HG03108 (cell line): ENCODE results near the gene RAB3GAP2.
"Not testable (repeated sequence)": the region's sequence is repeated elsewhere in the genome, so short reads cannot be mapped to it uniquely, and the experiment has no call there.

ENCODE experiments used
- ATAC-seq: cut with Tn5 transposase; IDR thresholded peaks from one replicate; pipeline ENCODE4 v1.9.1; 2021; ENCODE audit warnings: moderate library complexity; ENCODE audit not compliant: unreplicated experiment

RAB3GAP2 gene

DNA sequence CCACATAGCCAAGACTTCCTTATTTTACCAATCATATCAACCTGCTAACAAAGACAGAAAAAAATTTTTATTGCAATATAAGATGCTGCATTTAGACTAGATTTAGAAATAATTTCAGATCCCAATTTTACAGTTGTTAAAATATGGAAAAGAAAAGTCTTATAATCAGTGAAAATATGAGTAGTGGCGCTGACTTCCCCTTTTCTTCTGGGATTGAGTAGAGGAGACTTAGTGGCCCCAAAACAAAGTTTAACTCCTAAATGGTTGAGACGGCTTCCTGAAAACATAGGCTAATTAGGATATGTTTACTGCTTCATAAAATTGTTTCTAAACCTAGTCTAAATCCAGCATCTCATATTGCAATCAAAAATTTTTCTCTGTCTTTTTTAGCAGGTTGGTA, 68.4 kb downstream of the RAB3GAP2 start:
- ATAC-seq, result no peak

DNA sequence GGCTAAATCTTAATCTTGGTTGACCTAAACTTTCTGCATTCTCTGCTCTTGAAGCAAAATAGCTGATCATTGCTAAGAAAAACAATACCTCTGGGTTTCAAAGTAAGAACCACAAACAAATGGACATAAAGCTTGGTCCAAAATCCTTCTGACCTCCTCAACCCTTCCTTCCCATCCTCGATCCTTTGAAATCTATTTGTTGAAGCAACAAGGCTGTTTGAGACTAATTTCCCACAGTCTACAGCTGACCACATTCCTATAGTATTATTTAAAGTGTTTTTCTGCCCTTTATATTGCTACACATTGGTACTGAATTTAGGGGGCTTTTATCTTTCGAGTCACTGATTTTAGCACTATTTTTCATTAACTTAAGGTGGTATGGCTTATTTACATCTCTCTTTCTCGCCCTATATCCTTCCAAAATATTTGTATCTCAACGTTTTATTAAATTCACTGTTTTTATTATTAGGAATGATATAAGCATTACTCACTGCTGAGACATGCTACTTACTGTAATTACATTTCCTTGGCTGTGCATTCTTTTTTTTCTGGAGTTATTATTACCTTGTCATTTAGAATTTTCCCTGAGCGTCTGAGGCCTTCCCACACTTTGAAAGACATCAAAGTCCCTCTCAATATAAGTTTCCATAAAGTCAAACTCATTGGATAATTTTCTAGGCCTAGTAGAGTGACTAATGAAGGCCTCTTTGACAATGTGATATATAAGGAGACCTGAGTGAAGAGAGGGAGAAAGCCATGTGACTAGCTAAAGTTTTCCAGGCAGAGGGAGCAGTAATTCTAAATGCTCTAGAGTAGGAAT, 73.9 kb downstream of the RAB3GAP2 start:
- ATAC-seq, result no peak

DNA sequence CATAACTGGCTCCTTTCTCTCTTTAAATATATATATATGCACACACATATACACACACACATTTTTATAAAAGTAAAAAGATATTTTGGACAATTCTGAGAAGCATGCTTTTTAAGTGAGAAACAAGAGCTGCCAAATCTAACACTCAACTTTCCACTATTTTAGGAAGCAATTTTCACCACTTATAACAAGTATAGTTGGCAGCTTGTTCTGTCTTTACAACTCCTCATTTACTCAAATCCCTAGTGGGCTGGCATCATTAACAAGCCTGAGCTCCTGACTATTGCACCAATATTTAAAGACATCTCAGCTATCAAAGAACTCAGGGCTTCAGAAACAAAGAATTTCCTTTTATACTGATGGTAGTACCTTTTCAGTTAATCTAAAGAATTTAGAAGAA, 76.6 kb downstream of the RAB3GAP2 start:
- no peak for ATAC-seq

DNA sequence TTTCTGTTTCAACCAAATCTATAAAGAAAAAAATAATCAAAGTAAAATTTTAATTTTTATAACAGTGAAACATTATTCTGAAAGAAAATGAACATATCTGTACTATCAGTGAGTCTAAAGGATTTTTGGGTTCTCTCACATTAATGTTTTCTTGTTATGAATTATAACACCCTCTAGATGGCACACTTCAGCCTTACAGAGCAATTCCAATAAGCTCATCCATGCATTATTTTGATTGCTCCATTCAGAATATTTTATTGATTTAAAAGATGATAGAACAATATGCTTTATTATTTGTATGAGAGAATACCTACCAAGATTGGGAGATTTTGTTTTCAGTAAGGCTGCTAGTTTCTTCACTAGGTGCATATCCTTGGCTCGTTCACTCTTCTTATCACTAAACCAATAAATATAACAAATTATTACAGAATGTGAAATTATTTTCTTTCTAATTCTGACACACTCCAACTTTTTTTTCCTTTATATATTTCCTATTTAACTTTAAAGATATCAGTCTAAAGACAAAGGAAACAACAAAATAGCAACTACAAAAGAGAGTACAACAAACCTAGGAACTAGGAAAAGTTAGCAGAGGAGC, 82.4 kb downstream of the RAB3GAP2 start:
- ATAC-seq, result no peak

DNA sequence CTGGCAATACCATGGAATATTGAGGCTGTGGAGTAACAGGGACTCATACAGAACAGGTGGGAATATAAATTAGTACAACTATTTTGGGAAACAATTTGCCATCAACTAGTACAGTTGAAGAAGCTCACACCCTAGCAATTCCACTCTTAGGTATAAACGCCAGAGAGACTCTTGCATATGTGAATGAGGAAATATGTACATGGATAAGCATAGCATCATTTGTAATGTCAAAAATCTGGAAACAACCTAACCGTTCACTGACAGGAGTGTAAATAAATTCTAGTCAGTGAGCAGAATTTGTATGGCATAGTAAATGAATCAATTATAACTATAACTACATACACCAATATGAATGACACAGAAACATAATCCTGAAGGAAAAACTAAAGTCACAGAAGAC, 83.7 kb downstream of the RAB3GAP2 start:
- ATAC-seq, result no peak

DNA sequence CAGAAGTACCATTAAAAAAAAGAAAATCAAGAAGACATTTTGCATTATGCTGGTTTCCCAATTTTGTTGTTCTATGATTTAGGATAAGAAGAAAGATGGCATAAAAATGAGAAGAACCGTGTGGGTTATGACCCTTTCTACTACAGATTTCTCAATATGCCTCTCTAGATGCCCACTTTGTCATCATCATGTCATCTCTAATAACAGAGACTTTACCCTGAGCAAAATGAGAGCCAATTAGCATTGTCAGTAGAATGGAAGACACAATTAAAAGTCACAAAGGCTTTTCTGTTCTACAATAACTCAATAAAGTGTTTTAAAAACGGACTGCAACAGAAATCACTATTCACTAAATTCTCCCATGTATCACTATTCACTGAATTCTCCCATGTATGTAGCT, 85.5 kb downstream of the RAB3GAP2 start:
- no peak for ATAC-seq

DNA sequence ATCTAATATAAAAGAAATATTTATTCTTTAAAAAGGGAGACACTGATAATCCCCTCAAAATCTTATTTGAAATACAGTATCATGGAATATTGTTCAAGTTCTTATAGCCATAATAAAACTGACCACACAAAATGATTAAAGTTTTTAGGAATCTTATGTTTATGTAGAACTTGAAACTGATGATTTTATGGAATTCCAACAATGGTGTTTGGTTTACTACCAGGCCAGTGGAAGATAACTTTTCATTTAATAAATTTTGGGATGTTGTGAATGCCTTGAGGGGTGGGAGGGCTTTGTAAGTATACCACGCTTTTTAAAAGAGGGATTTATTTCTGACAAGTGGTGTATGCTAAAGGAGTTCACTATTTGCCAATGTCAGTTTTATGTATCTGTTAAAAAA, 87.7 kb downstream of the RAB3GAP2 start:
- ATAC-seq, result no peak

DNA sequence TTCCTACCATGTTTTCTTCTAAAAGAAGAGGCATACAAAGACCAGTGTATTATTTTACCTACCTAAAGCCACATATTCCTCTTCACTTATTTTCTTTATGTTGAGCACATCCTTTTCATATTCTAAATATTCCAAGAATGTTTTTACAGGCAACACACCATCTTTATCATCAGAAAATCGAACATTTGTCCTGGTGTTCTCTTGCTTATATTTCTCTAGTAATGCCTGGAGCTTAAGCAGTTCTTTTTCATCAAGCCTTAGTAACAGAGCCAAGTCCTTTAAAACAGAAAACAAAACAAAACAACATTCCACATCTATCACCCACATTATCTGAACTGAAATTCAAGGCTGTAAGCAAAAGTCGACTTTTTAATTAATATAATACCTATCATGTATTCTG, 89.6 kb downstream of the RAB3GAP2 start:
- ATAC-seq, result no peak

DNA sequence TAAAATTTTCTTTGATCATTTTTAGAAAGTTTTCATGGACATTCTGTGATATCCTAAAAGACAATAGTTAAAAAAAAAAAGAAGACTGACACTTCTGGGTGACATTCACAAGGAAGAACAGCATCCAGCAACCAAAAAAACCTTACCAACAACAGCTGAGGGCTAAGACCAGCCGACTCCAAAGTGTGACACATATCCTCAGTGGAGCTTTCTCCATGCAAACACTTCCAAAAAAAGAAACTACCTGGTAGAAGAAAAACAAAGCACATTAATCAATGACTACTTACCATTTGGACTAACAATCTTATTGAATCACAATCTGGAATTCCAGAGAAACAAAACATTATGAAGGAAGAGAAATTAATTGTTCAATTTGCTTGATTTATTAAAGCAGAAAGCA, 90.1 kb downstream of the RAB3GAP2 start:
- no peak for ATAC-seq

DNA sequence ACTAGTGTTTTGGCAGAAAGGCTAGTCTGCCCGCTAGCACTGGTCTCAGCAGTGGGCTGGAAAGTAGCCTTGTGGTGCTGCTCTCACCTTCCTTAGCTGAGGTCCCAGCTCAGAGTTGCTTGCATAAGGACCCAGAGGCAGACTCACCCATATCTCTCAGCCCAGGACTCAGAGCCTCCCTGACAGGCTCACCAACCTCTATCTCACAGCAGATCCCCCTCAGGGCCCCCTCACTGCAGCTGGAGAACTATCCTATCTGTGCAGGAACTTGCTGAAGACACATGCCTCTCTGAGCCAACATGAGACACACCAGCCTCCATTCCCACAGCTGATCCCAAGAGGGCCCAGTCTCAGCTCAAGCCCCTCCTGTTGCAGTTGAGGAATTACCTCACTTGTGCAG, 95.7 kb downstream of the RAB3GAP2 start:
- no peak for ATAC-seq

DNA sequence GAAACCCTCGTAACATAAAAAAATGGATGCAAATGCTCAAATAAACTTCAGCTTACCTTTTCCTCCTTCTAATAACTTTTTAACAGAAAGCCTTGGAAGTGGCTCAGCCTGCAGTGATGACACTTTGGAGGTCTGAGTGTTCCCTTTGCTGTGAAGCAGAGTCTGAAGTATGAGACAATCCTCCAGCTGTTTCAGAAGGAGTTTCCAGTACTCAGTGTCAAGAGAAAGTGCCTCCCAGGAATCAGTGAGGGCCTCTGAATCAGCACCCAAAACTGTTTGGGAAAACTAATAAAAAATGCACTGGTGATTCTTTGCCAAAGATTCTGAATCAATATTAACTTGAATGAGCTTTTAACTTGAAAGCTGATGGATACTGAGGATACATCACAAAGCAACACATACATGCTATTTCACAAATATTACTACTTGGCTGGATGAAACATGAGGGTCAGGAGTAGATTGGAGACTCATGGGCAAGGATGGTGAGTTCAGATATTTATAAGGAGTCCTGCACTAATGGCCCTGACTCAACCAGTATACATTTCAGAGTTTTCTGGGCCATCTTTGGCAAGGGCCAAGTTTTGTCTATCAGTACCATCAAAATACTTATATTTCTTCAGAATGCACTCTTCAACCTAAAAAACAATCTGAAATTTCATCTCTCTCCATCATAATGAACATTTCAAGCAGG, 101.3 kb downstream of the RAB3GAP2 start:
- ATAC-seq, result no peak

DNA sequence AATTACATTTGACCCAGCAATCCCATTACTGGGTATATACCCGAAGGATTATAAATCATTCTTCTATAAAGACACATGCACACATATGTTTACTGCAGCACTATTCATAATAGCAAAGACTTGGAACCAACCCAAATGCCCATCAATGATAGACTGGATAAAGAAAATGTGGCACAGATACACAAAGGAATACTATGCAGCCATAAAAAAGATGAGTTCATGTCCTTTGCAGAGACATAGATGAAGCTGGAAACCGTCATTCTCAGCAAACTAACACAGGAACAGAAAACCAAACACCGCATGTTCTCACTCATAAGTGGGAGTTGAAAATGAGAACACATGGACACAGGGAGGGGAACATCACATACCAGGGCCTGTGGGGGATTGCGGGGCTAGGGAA, 102.4 kb downstream of the RAB3GAP2 start:
- ATAC-seq, result not testable (repeated sequence)

DNA sequence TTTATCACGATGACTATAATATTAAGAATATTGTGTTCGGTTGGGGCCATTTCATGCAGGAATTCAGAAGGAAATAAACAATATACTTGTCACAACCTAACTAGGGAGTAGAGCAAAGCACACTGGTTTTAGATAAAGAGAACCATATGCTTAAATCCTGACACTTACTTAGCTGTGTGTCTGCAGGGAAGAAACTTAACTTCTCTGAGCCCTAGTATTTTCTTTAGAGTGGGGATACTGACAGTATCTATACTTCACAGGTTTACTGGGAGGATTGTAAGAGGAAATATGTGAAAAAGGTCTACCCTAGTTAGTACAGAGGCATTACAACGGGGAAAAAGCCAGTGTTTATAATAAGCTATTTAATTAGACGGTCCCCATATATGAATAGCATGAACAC, 105.4 kb downstream of the RAB3GAP2 start:
- ATAC-seq, result no peak

DNA sequence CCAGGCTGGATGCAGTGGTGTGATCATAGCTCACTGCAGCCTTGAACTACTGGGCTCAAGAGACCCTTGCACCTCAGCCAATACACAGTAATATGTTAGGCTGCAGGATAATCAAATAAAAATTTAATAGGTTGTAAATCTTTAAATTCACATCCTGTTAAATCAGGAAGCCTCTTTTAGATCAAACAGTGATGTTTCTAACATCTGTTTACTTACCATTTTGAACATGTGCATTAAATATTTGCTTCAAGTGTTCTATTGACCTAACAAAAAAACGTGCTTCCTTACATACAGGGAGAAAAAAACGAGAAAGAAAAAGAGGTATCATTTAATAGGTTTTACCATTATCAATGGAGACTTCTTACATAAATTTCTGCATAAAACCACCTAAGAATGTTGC, 107.7 kb downstream of the RAB3GAP2 start:
- ATAC-seq, result no peak

DNA sequence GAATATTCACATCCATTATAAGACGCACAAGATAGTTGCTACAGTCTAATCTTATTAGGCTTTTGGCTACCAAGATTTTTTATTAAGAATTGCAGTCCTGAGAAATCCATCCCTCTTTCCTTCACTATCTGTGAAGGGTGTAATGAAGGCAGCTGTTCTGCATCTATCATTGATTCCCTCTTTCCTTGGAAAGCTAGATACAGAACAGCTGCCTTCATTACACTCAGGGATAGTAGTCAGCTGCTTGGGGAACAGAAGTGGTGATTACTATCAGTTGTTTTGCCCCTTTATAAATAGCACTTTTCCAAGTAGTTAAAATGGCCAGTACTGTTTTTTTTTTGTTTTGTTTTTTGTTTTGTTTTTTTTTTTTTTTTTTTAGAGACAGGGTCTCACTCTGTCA, 108.1 kb downstream of the RAB3GAP2 start:
- ATAC-seq, result no peak

DNA sequence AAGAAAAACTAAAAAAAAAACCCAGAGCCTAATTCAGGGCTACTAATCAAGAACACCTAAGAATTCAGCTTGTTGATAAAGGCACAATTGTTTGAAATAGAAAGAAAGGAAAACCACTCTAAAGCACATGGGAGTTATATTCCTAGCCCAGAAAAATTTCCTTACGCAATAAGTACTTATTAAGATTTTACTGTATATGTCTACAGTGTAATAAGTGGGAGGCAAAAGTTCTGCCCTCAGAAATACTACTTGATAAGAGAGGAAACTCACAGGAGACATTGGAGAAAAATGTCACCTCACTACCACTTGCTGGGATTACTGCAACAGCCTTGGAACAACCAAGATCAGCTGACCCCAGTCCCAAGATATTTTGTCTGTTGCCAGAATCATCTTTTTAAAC, 112.2 kb downstream of the RAB3GAP2 start:
- ATAC-seq, result no peak

DNA sequence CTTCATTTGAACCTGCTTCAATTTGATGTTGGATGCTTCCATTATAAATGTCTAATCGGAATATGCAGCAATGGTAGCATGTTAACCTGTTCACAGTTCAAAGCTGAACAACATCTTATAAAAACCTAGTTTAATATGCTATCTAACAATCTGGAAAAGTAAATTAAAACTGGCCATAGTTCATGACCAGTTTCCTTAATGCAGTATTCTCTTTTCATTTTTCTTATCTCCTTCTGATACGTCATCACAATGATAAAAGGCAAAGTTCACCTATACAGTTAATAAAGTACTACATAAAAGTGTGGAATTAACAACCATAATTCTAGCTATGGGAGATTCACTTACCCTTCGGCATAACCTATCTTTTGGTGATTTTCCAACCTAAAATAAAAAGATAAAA, 113.2 kb downstream of the RAB3GAP2 start:
- no peak for ATAC-seq

DNA sequence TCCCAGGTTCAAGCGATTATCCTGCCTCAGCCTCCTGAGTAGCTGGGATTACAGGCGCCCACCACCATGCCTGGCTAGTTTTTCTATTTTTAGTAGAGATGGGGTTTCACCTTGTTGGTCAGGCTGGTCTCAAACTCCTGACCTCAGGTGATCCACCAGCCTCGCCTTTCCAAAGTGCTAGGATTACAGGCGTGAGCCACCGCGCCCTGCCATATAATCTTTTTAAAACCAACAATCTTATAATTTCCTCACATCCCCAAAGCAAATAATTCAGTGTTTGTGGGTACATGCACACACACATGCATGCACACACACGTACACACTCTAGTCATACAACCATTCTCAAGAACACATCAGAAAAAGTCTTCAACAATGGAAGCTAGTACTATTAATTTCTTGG, 113.7 kb downstream of the RAB3GAP2 start:
- ATAC-seq, result not testable (repeated sequence)

DNA sequence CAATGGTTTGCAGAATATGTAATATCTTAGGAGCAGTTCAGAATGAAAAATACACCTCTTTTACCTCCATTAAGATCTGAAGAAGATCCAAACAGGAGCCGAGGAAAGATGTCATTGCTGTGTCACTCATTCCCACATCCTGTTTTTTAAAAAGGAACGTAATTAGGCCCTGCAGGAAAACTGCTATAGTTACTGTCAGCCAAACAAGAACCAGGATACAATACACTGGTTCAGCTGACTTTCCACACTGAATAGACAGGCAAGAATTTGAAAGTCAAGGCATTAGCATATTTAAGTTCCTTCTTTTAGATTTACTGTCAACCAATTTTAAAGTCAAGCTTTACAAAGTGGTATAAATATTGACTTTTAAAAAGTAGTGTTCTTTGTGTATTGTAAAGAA, 114.5 kb downstream of the RAB3GAP2 start:
- no peak for ATAC-seq

DNA sequence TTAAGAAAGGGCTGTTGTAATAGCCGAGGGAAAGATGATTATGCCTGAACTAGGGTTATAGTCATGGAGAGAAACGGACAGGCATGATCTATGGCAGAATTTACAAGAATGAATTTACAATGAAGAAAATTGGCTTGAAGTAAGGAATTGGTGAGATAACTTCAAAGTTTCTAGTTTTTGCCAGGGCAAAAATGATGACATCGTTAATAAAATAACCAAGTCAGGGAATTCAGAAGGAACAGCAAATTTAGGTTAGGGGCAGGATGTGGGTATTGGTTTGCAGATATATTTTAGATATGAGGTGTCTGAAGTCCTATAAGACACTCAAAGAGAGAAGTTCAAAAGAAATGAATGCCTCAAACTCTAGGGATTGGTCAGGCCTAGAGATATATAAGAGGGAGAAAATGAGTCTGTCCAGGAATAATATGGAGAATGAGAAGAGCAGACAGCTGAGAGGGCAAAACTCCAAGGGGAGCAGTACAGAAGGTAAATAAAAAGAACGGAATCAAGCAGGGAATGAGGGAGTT, 115.6 kb downstream of the RAB3GAP2 start:
- no peak for ATAC-seq

DNA sequence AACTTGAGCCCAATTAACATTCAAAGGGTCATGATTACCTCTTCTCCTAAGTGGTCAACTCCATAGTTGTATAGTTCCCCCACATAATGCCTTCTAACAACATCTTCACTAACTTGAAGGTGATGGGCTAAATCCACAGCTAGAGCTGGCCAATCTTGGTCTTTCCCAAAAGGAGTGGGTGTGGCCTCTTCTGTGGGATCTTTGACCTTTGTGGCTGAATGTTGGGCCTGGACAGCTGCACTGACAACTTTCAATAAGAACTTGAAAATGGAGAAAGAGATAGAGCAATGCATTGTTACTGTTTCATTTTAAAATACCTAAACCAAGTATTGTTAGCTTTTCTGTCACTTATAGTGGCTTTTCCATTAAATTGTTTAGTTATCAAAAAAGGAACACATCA, 119.1 kb downstream of the RAB3GAP2 start:
- ATAC-seq, result no peak

DNA sequence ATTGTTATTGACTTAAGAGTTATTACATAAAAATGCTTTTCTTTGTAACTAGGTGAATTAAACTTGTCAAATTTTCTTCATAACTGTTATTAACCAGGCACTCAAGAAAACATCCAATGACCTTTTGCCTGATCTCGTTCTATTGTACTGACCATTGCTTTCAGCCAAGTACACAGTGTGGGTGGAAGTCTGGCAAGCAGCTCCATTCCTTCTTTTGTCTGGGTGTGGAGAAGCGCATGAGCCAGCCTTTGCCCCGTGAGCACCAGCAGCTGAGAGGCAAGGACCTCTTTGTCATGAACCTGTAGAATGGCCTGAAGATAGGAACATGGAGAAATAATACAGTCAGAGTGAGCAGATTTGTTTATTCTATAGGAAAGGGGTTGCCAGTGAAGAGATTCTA, 120.8 kb downstream of the RAB3GAP2 start:
- no peak for ATAC-seq
